ENCODE data around the gene PPARG. TPM values are rescaled to one million over a fixed set of nuclear protein-coding genes. Genes with fewer than 3 reads are reported as not detected.
A peak's percentile ranks its signal among the peaks of the same experiment; 100 is the strongest.

Gene PPARG
- total and polyA plus RNA-seq, 8 donors, result 3.3 to 52.0 (median 5.4) TPM

DNA sequence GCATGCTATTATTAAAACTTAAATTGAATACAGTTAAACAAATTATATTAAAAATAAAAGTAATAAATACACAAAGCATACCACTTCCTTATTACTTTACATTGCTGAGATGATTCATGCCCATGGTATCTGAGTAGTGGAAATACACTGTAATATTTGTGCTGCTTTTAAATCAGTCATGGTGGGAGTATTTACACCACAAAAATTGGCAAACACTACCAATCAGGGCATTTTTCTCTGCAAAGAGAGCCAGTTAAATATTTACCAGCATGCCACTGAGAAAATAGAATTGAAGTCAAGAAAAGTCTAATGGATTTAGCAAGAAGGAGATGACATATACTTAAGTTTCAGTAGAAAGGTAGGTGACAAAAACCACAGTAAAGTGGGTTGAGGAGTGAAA lies 19.6 kb downstream of the PPARG start:
- intact Hi-C loops (cut with DNase I), result no loop called here
- Histone ChIP-seq H3K9me3 (no peaks in the 10 kb centered on the region), H3K27me3 (no peaks in the 10 kb centered on the region), H3K4me1 (peaks cover 0 to 11% of the 10 kb centered on the region in 2 donors), H3K27ac (no peak overlapping the region), H3K4me3 (no peak overlapping the region), H3K36me3 (no peaks in the 10 kb centered on the region)
- ATAC-seq (peak; percentile 68), DNase-seq (no peak)
- TF ChIP-seq, protein P1, sequence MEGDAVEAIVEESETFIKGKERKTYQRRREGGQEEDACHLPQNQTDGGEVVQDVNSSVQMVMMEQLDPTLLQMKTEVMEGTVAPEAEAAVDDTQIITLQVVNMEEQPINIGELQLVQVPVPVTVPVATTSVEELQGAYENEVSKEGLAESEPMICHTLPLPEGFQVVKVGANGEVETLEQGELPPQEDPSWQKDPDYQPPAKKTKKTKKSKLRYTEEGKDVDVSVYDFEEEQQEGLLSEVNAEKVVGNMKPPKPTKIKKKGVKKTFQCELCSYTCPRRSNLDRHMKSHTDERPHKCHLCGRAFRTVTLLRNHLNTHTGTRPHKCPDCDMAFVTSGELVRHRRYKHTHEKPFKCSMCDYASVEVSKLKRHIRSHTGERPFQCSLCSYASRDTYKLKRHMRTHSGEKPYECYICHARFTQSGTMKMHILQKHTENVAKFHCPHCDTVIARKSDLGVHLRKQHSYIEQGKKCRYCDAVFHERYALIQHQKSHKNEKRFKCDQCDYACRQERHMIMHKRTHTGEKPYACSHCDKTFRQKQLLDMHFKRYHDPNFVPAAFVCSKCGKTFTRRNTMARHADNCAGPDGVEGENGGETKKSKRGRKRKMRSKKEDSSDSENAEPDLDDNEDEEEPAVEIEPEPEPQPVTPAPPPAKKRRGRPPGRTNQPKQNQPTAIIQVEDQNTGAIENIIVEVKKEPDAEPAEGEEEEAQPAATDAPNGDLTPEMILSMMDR (IDR thresholded peaks at IDR 0.05), result no peak

DNA sequence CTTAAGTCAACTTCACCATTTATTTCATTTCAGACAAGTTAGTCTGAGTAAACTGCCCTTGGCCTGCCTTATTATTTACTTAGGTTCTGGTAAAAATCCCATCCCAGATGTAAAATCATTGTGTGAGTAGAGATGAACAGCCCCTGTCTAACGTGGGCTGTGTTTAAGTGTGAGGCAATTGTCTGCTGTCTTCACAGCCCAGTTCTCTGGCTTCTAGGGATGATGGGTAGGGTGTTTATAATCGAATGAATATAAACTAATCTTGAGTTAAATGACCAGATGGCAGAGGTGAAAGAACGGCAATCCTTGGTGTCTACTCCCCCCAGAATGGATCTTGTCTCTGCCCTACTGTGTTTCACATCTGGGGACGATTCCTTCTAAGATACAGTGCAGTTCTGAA lies 20.8 kb downstream of the PPARG start:
- no peaks in the 10 kb centered on the region for H3K9me3 ChIP-seq
- H3K36me3 ChIP-seq, result no peaks in the 10 kb centered on the region
- TF ChIP-seq, protein P1 (IDR thresholded peaks at IDR 0.05), result no peak
- H3K27ac ChIP-seq, result no peak overlapping the region
- H3K4me1 ChIP-seq, result peaks cover 0 to 3% of the 10 kb centered on the region in 2 donors
- no peak overlapping the region for H3K4me3 ChIP-seq
- DNase-seq (no peak), ATAC-seq (no peak)
- intact Hi-C loops (cut with DNase I), result no loop called here
- H3K27me3 ChIP-seq, result no peaks in the 10 kb centered on the region

DNA sequence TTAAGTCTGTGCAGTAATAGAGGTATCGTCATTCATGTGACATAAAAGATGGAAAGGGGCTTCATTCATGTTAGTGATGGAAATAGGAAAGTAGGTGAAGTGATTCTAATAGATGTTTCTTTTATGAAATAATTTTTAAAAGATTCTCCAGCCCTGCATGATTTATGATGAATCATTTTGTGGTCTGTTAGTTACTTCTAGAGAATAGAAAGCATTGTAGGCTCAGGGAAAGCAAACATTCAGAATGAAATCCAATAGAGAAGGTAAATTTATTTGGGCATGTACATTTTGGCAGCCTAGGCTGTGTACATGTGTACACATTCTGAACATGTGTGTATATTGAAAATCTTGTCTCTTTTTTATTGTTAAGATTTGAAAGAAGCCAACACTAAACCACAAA lies 23.1 kb downstream of the PPARG start:
- Histone ChIP-seq H3K36me3 (no peaks in the 10 kb centered on the region), H3K27me3 (no peaks in the 10 kb centered on the region), H3K4me1 (no peaks in the 10 kb centered on the region), H3K9me3 (no peaks in the 10 kb centered on the region), H3K4me3 (no peak overlapping the region), H3K27ac (no peak overlapping the region)
- ATAC-seq, result no peak
- TF ChIP-seq, protein P1 (IDR thresholded peaks at IDR 0.05), result no peak
- no peak for DNase-seq
- intact Hi-C loops (cut with DNase I), result no loop called here

DNA sequence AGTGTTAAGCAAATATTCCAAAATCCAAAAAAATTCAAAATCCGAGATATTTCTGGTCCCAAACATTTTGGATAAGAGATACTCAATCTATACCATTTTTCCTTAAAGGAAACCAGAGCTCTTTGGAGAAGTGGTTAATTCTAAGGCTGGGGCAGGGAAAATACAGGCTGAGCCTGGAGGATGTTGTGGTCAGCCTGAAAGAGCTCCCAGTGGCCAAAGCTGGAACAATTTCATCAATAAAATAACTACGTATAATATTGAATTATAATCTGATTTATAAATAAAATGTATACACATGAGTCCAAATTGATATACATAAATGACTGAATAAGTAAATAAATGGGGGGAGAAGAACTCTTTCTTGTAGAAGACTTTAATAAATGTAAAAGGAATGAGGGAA lies 24.6 kb downstream of the PPARG start:
- H3K9me3 ChIP-seq, result no peaks in the 10 kb centered on the region
- no peak for ATAC-seq
- no peak for DNase-seq
- intact Hi-C loops (cut with DNase I), result no loop called here
- H3K27ac ChIP-seq, result no peak overlapping the region
- H3K27me3 ChIP-seq, result no peaks in the 10 kb centered on the region
- no peaks in the 10 kb centered on the region for H3K36me3 ChIP-seq
- TF ChIP-seq, protein P1 (IDR thresholded peaks at IDR 0.05), result no peak
- peaks cover 0 to 4% of the 10 kb centered on the region in 2 donors for H3K4me1 ChIP-seq
- no peak overlapping the region for H3K4me3 ChIP-seq

DNA sequence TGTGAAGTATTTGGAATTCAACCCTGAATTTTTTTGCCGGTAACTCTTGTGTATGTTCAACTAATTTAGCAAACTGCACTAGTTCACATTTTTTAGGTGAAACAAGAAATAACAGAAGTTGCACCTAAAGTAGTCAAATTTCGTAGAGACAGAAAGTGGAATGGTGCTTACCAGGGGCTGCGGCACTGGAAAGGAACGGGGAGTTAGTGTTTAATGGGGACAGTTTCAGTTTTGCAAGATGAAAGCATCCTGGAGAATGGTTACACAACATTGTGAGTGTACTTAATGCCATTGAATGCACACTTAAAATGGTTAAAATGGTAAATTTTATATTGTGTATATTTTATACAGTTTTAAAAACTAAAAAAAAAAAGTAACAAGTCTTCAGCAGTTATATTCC lies 27.4 kb downstream of the PPARG start:
- no peak for DNase-seq
- no peaks in the 10 kb centered on the region for H3K27me3 ChIP-seq
- no peaks in the 10 kb centered on the region for H3K36me3 ChIP-seq
- TF ChIP-seq, protein P1 (IDR thresholded peaks at IDR 0.05), result no peak
- ATAC-seq, result peak; percentile 39
- H3K4me3 ChIP-seq, result no peak overlapping the region
- H3K9me3 ChIP-seq, result no peaks in the 10 kb centered on the region
- H3K4me1 ChIP-seq, result peaks cover 4 to 9% of the 10 kb centered on the region in 2 donors
- intact Hi-C loops (cut with DNase I), result no loop called here
- no peak overlapping the region for H3K27ac ChIP-seq
